ENCODE measurements around the gene MRPL55.

DNA sequence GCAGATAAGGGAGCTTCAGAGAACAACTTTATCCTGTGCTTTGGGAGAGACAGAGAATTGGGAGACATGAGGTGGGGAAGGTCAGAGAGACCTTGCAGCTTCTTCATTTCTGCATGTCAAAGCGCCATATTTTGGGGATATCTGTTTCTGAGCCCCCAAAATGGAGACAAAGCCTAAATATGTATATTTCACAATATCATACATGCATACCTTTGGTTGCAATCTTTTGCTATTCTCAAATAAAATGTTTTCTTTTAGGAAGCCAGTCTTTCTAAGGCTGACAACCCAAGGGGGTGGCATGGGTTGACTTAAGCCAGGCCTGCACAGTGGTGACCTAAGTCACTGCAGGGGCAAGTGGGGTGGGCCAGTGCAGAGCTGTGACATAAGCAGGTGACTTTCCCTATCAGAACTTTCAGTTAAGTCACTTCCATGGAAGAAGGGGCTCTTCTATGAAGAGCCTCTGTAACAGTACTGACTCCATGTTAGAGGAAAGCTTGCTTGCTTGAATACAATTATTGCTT lies 13.9 kb upstream of the MRPL55 start:
- TF ChIP-seq EZH2 (IDR thresholded peaks at IDR 0.05; ENCODE audit: borderline replicate concordance, insufficient read depth, low read length, poor library complexity, severe bottlenecking) (no peak), POLR2AphosphoS5 (IDR thresholded peaks at IDR 0.05) (no peak), EP300 (conservative IDR thresholded peaks at IDR 0.05; ENCODE audit: poor library complexity, severe bottlenecking) (no peak), RAD21 (conservative IDR thresholded peaks at IDR 0.05) (no peak), MXI1 (conservative IDR thresholded peaks at IDR 0.05; ENCODE audit: poor library complexity, severe bottlenecking) (no peak), SMC3 (conservative IDR thresholded peaks at IDR 0.05; ENCODE audit: poor library complexity) (no peak), TAF1 (IDR thresholded peaks at IDR 0.05; ENCODE audit: low read depth) (no peak)
- TF ChIP-seq, protein P1, sequence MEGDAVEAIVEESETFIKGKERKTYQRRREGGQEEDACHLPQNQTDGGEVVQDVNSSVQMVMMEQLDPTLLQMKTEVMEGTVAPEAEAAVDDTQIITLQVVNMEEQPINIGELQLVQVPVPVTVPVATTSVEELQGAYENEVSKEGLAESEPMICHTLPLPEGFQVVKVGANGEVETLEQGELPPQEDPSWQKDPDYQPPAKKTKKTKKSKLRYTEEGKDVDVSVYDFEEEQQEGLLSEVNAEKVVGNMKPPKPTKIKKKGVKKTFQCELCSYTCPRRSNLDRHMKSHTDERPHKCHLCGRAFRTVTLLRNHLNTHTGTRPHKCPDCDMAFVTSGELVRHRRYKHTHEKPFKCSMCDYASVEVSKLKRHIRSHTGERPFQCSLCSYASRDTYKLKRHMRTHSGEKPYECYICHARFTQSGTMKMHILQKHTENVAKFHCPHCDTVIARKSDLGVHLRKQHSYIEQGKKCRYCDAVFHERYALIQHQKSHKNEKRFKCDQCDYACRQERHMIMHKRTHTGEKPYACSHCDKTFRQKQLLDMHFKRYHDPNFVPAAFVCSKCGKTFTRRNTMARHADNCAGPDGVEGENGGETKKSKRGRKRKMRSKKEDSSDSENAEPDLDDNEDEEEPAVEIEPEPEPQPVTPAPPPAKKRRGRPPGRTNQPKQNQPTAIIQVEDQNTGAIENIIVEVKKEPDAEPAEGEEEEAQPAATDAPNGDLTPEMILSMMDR (IDR thresholded peaks at IDR 0.05; ENCODE audit: poor library complexity, severe bottlenecking) = no peak
- TF ChIP-seq, protein P2, sequence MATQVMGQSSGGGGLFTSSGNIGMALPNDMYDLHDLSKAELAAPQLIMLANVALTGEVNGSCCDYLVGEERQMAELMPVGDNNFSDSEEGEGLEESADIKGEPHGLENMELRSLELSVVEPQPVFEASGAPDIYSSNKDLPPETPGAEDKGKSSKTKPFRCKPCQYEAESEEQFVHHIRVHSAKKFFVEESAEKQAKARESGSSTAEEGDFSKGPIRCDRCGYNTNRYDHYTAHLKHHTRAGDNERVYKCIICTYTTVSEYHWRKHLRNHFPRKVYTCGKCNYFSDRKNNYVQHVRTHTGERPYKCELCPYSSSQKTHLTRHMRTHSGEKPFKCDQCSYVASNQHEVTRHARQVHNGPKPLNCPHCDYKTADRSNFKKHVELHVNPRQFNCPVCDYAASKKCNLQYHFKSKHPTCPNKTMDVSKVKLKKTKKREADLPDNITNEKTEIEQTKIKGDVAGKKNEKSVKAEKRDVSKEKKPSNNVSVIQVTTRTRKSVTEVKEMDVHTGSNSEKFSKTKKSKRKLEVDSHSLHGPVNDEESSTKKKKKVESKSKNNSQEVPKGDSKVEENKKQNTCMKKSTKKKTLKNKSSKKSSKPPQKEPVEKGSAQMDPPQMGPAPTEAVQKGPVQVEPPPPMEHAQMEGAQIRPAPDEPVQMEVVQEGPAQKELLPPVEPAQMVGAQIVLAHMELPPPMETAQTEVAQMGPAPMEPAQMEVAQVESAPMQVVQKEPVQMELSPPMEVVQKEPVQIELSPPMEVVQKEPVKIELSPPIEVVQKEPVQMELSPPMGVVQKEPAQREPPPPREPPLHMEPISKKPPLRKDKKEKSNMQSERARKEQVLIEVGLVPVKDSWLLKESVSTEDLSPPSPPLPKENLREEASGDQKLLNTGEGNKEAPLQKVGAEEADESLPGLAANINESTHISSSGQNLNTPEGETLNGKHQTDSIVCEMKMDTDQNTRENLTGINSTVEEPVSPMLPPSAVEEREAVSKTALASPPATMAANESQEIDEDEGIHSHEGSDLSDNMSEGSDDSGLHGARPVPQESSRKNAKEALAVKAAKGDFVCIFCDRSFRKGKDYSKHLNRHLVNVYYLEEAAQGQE (IDR thresholded peaks at IDR 0.05; ENCODE audit: borderline replicate concordance) = no peak
